Spleen (tissue), 11 donors: ENCODE results near the gene BANK1. TPM values are rescaled to one million over a fixed set of nuclear protein-coding genes. Genes with fewer than 3 reads are reported as not detected.

ENCODE experiments used
- DNase-seq: peaks from one replicate; pipeline ENCODE4 v3.0.0-alpha.2; 2020
- H3K27ac ChIP-seq, 8 donors: fragments of 200-600 bp; sonication (generic) in 7 of 8; 1 replicate in 4 of 8; 2 replicates in 4 of 8; pipeline versions ENCODE4 v1.5.0 to v1.8.0; 2016 to 2021; ENCODE audit warnings: inconsistent platforms in 4 of 8, mild to moderate bottlenecking in 4 of 8, moderate library complexity in 1 of 8
- H3K27me3 ChIP-seq, 7 donors: fragments of 200-600 bp; sonication (generic) in 6 of 7; replicated peaks in 1 of 7; 1 replicate in 4 of 7; 2 replicates in 3 of 7; pipeline versions ENCODE4 v1.5.0 to v1.8.0; 2016 to 2021; ENCODE audit warnings: inconsistent platforms in 3 of 7, mild to moderate bottlenecking in 1 of 7
- H3K36me3 ChIP-seq, 6 donors: fragments of 200-600 bp; sonication (generic) in 5 of 6; 1 replicate in 4 of 6; 2 replicates in 2 of 6; pipeline versions ENCODE4 v1.5.0 to v1.8.0; 2016 to 2021; ENCODE audit warnings: inconsistent platforms in 2 of 6
- H3K4me1 ChIP-seq, 6 donors: fragments of 200-600 bp; sonication (generic) in 5 of 6; 1 replicate in 3 of 6; 2 replicates in 3 of 6; pipeline versions ENCODE4 v1.5.0 to v1.8.0; 2016 to 2021; ENCODE audit warnings: inconsistent platforms in 3 of 6
- H3K4me3 ChIP-seq, 8 donors: fragments of 200-600 bp; sonication (generic) in 7 of 8; 1 replicate in 4 of 8; 2 replicates in 4 of 8; pipeline versions ENCODE4 v1.5.0 to v1.8.0; 2016 to 2021; ENCODE audit warnings: inconsistent platforms in 4 of 8, mild to moderate bottlenecking in 4 of 8, moderate library complexity in 2 of 8
- H3K9me3 ChIP-seq, 8 donors: fragments of 200-600 bp; sonication (generic) in 7 of 8; 1 replicate in 4 of 8; 2 replicates in 4 of 8; pipeline versions ENCODE4 v1.5.0 to v1.8.0; 2016 to 2021; ENCODE audit warnings: inconsistent platforms in 4 of 8
- CTCF ChIP-seq, 11 experiments: fragments of 200-600 bp in 7 of 11; fragments of 450-650 bp in 4 of 11; sonication (generic) in 4 of 11; IDR thresholded peaks in 8 of 11; conservative IDR thresholded peaks in 3 of 11; 1 replicate in 7 of 11; 2 replicates in 4 of 11; pipeline versions ENCODE4 v1.4.0 to v1.8.0; 2016 to 2021; ENCODE audit warnings: antibody characterized with exemption in 11 of 11, inconsistent platforms in 4 of 11, mild to moderate bottlenecking in 1 of 11
- POLR2A ChIP-seq, 3 donors: fragments of 450-650 bp; IDR thresholded peaks; one replicate each; pipeline ENCODE4 v1.5.1; 2017; ENCODE audit warnings: antibody characterized with exemption in 3 of 3, mild to moderate bottlenecking in 1 of 3
- POLR2AphosphoS5 ChIP-seq, 3 donors: sonication (generic); formaldehyde crosslinking; IDR thresholded peaks; one replicate each; pipeline ENCODE4 v1.5.1; 2017; ENCODE audit warnings: antibody characterized with exemption in 3 of 3
- WGBS, 5 donors: extraction: QIAGEN DNeasy Blood & Tissue Kit in 3 of 5; methylation state at CpG; one replicate each; pipeline versions ENCODE4 v1.1.5 to v1.1.7; 2013 to 2018; 5-methylcytosine and 5-hydroxymethylcytosine counted together
- intact Hi-C: fragments of 100-400 bp; cut with DNase I; formaldehyde crosslinking; loops from one replicate; pipeline ENCODE4 v1.15.0; 2023; ENCODE audit warnings: low total_unique reads
- polyA plus RNA-seq, 3 donors: library from polyadenylated mRNA; stranded (reverse); fragments of 200-250 nt; gene quantifications; one replicate each; pipeline ENCODE4 v1.2.1, GENCODE V29; 2013
- total RNA-seq, 7 donors: library from RNA; depleted of rRNA in 3 of 7; stranded (reverse); fragments of >200 nt in 3 of 7; fragmentation: NEBNext Ultra II Directional in 4 of 7; extraction: Animal tissue kit (Norgen Biotek cat#: 25700) in 4 of 7; gene quantifications; one replicate each; pipeline versions ENCODE4 v1.1.0 to v1.2.1, GENCODE V29; 2016 to 2021
- donor health status: healthy with polysubstance abuse.
- donor health status: DM: no; HTN: no; CAD: no; lungs with moderate emphysema.
- donor health status: DM: no; HTN: no; CAD: no.
- donor health status: Bipolar disorder and iron deficiency.
- donor health status: healthy.
- donor health status: DM: no; HTN: no; CAD: no.
- donor health status: DM: yes; HTN: yes; CAD: no.

Gene BANK1
- total and polyA plus RNA-seq, 10 donors: 105 to 208 (median 139) TPM

- Histone ChIP-seq H3K27me3 (no peaks in the 10 kb centered on the region), H3K36me3 (peaks cover 0 to 15% (median 0%) of the 10 kb centered on the region in 6 donors), H3K4me1 (peaks cover 0 to 50% (median 9%) of the 10 kb centered on the region in 6 donors), H3K4me3 (no peak overlapping the region), H3K27ac (peak overlapping the region in 1 of 8 donors; percentile 40), H3K9me3 (no peaks in the 10 kb centered on the region)
- TF ChIP-seq CTCF (IDR thresholded peaks at IDR 0.05 in 8 of 11, conservative IDR thresholded peaks at IDR 0.05 in 3 of 11) (no peak), POLR2AphosphoS5 (IDR thresholded peaks at IDR 0.05) (peak in 1 of 3 donors; percentile 6), POLR2A (IDR thresholded peaks at IDR 0.05) (no peak)
- intact Hi-C loops: no loop called here
- WGBS, 5 donors: 66 to 93% (median 74%) methylated on average over 2 of the region's 2 CpGs
- no peak for DNase-seq
These were observed 56.0 kb downstream of the BANK1 start for GRCh38 chr4:101846550-101846949.

- WGBS, 5 donors: 40 to 70% (median 49%) methylated on average over 2 of the region's 2 CpGs
- Histone ChIP-seq H3K4me1 (peaks cover 5 to 59% (median 13%) of the 10 kb centered on the region in 6 donors), H3K27me3 (no peaks in the 10 kb centered on the region), H3K27ac (peak overlapping the region in 5 of 8 donors; percentile 1 to 77 (median 64)), H3K4me3 (no peak overlapping the region), H3K36me3 (peaks cover 0 to 21% (median 0%) of the 10 kb centered on the region in 6 donors), H3K9me3 (no peaks in the 10 kb centered on the region)
- TF ChIP-seq POLR2AphosphoS5 (IDR thresholded peaks at IDR 0.05): no peak
- TF ChIP-seq CTCF (IDR thresholded peaks at IDR 0.05 in 8 of 11, conservative IDR thresholded peaks at IDR 0.05 in 3 of 11): no peak
- no peak for TF ChIP-seq POLR2A (IDR thresholded peaks at IDR 0.05)
- no peak for DNase-seq
- intact Hi-C loops: no loop called here
These were observed 60.2 kb downstream of the BANK1 start for GRCh38 chr4:101850698-101851097.

GRCh38 chr4:101851672-101852071 lies 61.1 kb downstream of the BANK1 start:
- peak overlapping the region in 6 of 8 donors; percentile 1 to 77 (median 34) for H3K27ac ChIP-seq
- H3K4me3 ChIP-seq: no peak overlapping the region
- no peaks in the 10 kb centered on the region for H3K9me3 ChIP-seq
- peaks cover 5 to 67% (median 14%) of the 10 kb centered on the region in 6 donors for H3K4me1 ChIP-seq
- WGBS, 5 donors: 50 to 65% (median 59%) methylated on average over 3 of the region's 3 CpGs
- DNase-seq: no peak
- no peaks in the 10 kb centered on the region for H3K27me3 ChIP-seq
- peaks cover 0 to 20% (median 0%) of the 10 kb centered on the region in 6 donors for H3K36me3 ChIP-seq
- TF ChIP-seq POLR2A (IDR thresholded peaks at IDR 0.05): no peak
- TF ChIP-seq CTCF (IDR thresholded peaks at IDR 0.05 in 8 of 11, conservative IDR thresholded peaks at IDR 0.05 in 3 of 11): no peak
- no peak for TF ChIP-seq POLR2AphosphoS5 (IDR thresholded peaks at IDR 0.05)
- intact Hi-C loops: no loop called here

GRCh38 chr4:101853028-101853427 lies 62.5 kb downstream of the BANK1 start:
- 38 to 71% (median 67%) methylated on average over 1 of the region's 1 CpG for WGBS, 5 donors
- no peaks in the 10 kb centered on the region for H3K9me3 ChIP-seq
- no peak overlapping the region for H3K4me3 ChIP-seq
- peak overlapping the region in 6 of 8 donors; percentile 8 to 77 (median 46) for H3K27ac ChIP-seq
- H3K27me3 ChIP-seq: no peaks in the 10 kb centered on the region
- intact Hi-C loops: no loop called here
- DNase-seq: no peak
- H3K4me1 ChIP-seq: peaks cover 5 to 81% (median 14%) of the 10 kb centered on the region in 6 donors
- TF ChIP-seq CTCF (IDR thresholded peaks at IDR 0.05 in 8 of 11, conservative IDR thresholded peaks at IDR 0.05 in 3 of 11): no peak
- H3K36me3 ChIP-seq: peaks cover 0 to 17% (median 0%) of the 10 kb centered on the region in 6 donors
